Measurements from ENCODE around the gene CDH22.

CDH22 gene

GRCh38 chr20:46202766-46203509, 105.4 kb downstream of the CDH22 start:
- no peak overlapping the region for H3K4me3 ChIP-seq (ENCODE audit: low read length)
- TF ChIP-seq ZNF274 (IDR thresholded peaks at IDR 0.05; ENCODE audit: low read depth, low read length): no peak

GRCh38 chr20:46200582-46201570, 107.4 kb downstream of the CDH22 start:
- TF ChIP-seq ZNF274 (IDR thresholded peaks at IDR 0.05; ENCODE audit: low read depth, low read length): no peak
- H3K4me3 ChIP-seq (ENCODE audit: low read length): no peak overlapping the region

- H3K4me3 ChIP-seq (ENCODE audit: low read length): no peak overlapping the region
- TF ChIP-seq ZNF274 (IDR thresholded peaks at IDR 0.05; ENCODE audit: low read depth, low read length): no peak
These were observed 109.1 kb downstream of the CDH22 start for GRCh38 chr20:46199198-46199597.

GRCh38 chr20:46196990-46197389, 111.3 kb downstream of the CDH22 start:
- no peak overlapping the region for H3K4me3 ChIP-seq (ENCODE audit: low read length)
- no peak for TF ChIP-seq ZNF274 (IDR thresholded peaks at IDR 0.05; ENCODE audit: low read depth, low read length)

GRCh38 chr20:46195264-46196036, 112.8 kb downstream of the CDH22 start:
- no peak overlapping the region for H3K4me3 ChIP-seq (ENCODE audit: low read length)
- no peak for TF ChIP-seq ZNF274 (IDR thresholded peaks at IDR 0.05; ENCODE audit: low read depth, low read length)

- TF ChIP-seq ZNF274 (IDR thresholded peaks at IDR 0.05; ENCODE audit: low read depth, low read length): no peak
- no peak overlapping the region for H3K4me3 ChIP-seq (ENCODE audit: low read length)
These were observed 113.9 kb downstream of the CDH22 start for GRCh38 chr20:46194409-46194808.

GRCh38 chr20:46192376-46192944, 115.8 kb downstream of the CDH22 start:
- H3K4me3 ChIP-seq (ENCODE audit: low read length): no peak overlapping the region
- no peak for TF ChIP-seq ZNF274 (IDR thresholded peaks at IDR 0.05; ENCODE audit: low read depth, low read length)

- H3K4me3 ChIP-seq (ENCODE audit: low read length): no peak overlapping the region
- TF ChIP-seq ZNF274 (IDR thresholded peaks at IDR 0.05; ENCODE audit: low read depth, low read length): no peak
These were observed 116.7 kb downstream of the CDH22 start for GRCh38 chr20:46191611-46192010.

- H3K4me3 ChIP-seq (ENCODE audit: low read length): no peak overlapping the region
- no peak for TF ChIP-seq ZNF274 (IDR thresholded peaks at IDR 0.05; ENCODE audit: low read depth, low read length)
These were observed 117.1 kb downstream of the CDH22 start for GRCh38 chr20:46191168-46191540.

GRCh38 chr20:46190478-46191167, 117.7 kb downstream of the CDH22 start:
- TF ChIP-seq ZNF274 (IDR thresholded peaks at IDR 0.05; ENCODE audit: low read depth, low read length): no peak

GRCh38 chr20:46188866-46189541, 119.3 kb downstream of the CDH22 start:
- H3K4me3 ChIP-seq (ENCODE audit: low read length): no peak overlapping the region
- TF ChIP-seq ZNF274 (IDR thresholded peaks at IDR 0.05; ENCODE audit: low read depth, low read length): no peak

More at GRCh38 chr20:46190478-46191167, 117.7 kb downstream of the CDH22 start:
- no peak overlapping the region for H3K4me3 ChIP-seq (ENCODE audit: low read length)

GRCh38 chr20:46186210-46186609, 122.1 kb downstream of the CDH22 start:
- no peak for TF ChIP-seq ZNF274 (IDR thresholded peaks at IDR 0.05; ENCODE audit: low read depth, low read length)
- no peak overlapping the region for H3K4me3 ChIP-seq (ENCODE audit: low read length)

- H3K4me3 ChIP-seq (ENCODE audit: low read length): no peak overlapping the region
- no peak for TF ChIP-seq ZNF274 (IDR thresholded peaks at IDR 0.05; ENCODE audit: low read depth, low read length)
These were observed 122.9 kb downstream of the CDH22 start for GRCh38 chr20:46185353-46185752.
